NCI-H69 (cell line): Measurements from ENCODE around the gene SP6.

Experiments
- DNase-seq: peaks from one replicate; lab custom pipeline; 2025; lab: John Stamatoyannopoulos, UW

SP6 gene

DNA sequence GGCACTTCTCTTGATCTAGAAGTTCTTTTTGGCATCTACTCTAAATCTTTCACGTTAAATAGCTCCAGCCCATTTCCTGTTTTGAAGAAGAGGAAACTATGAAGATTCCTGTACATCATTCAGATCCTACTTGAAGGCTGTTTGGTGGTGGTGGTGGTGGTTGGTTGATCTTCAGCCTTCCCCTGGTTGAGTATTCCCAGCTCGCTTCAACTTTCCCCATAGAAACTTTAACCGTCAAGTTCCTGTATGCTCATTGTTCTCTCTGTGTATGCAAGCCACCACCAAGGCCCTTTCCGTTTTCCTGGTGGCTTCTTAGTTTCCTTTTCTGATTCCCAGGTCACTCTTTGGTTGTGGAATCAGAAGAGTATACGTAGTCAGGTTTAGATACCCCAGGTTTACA, 16.2 kb downstream of the SP6 start:
- DNase-seq = no peak

DNA sequence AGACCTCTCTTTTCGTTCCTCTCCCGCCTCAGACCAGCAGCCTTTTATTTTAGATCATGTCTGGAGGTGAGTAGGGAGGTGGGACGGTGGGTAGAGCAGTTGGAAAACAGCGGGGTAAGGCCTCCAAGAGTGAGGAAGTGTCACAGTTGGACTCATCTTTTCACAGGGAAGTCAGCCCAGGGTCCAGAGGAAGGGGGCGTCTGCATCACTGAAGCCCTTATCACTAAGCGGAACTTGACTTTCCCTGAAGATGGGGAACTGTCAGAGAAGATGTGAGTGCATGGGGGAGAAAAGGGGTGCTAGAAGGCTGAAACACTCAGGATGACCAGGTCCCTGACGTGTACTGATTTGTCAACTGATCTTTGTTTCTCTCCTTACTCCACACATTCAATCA, 19.0 kb downstream of the SP6 start:
- peak; percentile 44 for DNase-seq

DNA sequence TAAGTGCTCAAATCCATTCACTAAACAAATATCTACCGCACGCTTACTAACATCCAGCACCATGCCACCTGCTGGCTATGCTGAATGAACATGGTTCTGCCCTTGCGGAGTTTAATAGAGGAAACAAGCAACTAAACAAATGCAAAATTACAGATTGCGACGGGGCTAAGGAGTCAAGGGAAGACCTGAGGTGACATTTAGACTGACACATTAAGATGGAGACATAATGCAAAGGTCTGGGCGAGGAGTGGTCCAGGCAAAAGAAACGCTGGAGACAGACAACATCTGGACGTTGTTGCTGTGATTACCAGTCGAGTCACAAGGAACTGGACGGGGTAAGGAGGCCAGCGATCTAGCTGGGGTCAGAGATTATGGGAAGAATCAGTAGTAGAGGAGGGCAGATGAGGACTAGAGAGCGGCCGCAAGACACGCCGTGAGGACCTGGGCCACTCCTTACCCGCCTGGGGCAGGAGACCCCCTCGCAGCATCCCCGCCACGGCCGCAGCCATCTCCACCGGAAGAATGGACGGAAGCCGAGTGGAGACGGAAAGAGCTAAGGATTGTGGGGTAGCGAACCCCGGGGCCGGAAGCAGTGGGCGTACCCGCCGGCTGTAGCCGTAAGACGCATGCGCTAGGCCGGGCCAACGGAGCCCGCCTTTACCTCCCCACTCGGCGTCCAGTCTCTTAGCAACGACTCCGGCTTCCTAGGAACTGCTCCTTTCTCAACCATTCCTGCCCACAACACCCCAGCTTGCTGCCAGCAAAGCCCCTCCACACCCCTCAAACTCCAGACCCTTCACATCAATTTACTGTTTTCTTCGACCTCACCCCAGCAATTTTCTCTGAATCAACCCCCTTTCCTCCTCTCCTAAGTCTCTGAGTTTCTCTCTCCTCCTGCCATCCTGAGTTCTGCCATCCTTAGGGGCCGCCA, 19.7 kb downstream of the SP6 start, which contains the start of the genes LRRC46 and MRPL10:
Gene LRRC46, plus strand, starts transcription at position 668 of the 931 bp plus-strand sequence. CDS start 320 bp downstream, outside the sequence.
Gene MRPL10, minus strand, starts transcription at position 539 of the 931 bp plus-strand sequence. Its CDS starts 30 bp downstream, at position 509.
- peak; percentile 98 for DNase-seq

DNA sequence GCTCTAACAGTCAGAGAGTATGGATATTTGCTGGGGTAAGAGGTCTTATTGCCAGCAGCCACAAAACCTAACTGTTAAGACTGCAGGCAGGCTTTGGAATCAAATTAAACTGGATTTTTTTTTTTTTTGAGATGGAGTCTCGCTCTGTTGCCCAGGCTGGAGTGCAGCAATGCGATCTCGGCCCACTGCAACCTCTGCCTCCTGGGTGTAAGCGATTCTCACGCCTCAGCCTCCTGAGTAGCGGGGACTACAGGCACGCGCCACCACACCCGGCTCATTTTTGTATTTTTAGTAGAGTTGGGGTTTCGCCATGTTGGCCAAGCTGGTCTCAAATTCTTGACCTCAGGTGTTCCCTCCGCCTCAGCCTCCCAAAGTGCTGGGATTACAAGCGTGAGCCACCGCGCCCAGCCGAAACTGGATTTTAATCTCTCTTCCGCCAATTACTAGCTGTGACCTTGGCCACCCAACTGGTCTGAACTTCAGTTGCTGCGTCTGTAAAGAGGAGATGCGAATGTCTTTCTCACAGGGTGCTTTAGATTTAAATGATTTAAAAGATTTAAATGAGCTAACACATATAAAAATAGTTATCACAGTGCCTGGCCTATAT, 20.5 kb downstream of the SP6 start:
- DNase-seq = no peak

DNA sequence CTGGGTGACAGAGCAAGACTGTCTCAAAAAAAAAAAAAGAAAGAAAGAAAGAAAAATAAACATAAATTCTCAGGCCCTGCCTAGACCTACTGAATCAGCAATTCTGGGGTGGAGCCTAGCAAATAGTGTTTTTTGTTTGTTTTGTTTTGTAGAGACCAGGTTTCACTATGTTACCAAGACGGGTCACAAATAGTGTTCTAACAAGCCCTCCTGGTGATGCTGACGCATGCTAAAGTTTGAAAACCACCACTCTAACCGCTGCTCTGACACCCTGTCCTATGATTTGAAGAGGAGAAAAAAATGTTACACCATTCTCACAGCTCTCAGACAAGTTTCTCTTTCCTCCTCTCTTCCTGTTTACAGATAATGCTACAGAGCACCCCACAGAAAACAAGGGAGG, 21.1 kb downstream of the SP6 start:
- no peak for DNase-seq

DNA sequence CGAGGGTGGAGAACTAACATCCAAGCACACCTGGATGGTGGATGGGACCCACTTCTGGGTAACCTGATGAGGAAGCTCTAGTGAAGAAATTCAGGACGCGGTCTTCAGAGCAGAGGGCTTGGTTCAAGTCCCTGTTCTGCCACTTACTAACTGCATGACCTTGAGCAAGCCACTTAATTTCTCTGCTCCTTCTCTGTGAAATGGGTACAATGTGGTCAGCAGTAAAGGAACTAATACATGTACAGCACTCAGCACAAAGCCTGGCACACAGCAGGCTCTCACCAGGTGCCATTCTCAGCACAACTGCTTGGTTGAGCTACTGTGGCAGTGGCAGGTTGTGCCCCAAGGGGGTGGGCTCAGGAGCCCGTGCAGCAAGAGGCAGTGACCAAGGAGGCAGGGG, 27.4 kb downstream of the SP6 start:
- no peak for DNase-seq

DNA sequence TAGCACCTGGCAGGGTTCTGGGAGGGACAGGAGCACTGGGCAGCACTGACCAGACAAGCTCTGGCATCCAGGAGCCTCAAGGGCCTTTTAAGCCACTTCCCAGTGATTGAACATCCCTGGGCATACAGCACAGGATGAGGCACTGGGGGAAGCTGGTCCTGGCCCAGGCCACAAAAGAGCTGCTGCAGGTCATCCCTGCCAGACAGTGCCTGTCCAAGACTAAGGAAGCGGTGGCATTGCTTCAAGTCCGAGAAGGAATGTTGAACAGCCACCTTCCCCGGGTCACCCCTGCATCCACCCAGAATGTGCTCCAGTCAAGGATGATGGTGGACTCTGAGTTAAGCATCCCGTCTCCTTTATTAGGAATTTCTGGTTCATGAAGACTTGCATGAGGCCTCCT, 28.2 kb downstream of the SP6 start:
- DNase-seq = no peak

DNA sequence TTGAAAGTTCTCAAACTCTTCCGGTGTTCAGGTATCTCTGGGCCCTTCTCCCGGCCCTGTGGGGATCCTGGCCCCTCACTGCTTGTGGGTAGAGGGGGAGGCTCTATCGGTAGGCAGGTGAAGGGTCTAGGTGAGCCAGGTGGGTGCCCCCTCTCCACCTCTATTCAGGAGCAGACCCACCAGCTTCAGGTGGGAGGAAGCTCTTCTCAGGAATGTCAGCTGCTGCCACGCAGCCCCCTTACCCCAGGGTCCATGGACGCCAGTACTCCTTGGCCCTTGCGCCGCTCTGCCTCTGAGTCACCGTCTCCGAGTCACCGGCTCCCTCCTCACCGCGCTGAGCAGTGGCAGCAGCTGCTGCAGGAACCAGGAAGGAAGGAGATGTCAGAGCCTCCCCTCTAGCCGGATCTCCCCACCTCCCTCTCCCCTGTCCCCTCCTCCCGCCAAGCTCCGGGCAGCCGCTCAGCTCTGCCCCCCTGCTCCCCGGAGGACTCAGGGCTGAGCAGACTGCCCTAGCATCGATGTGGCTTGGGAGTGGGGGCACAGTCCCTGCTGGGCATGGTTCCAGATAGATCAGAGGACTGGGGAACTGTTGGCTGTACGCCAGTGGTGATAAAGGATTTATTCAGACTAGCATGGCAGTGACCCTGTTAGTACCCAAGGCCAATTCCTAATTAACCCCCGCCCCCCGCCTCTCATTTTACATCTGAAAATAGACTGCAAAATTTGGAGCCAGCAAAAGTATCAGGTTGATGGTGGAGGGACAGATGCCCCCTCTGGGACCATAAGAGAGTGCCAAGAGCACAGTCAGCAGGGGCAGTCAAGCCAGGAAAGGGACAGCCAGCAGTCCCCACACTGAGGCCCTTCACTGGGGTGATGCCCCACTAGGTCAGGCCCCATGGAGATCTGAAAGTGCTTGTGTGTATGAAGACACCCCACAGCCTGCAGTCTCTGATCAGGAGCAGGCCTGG, 29.3 kb downstream of the SP6 start, which contains the start of gene OSBPL7:
Gene OSBPL7, minus strand, starts transcription at position 371 of the 968 bp plus-strand sequence. CDS start 1,516 bp downstream, outside the sequence.
- peak; percentile 94 for DNase-seq

DNA sequence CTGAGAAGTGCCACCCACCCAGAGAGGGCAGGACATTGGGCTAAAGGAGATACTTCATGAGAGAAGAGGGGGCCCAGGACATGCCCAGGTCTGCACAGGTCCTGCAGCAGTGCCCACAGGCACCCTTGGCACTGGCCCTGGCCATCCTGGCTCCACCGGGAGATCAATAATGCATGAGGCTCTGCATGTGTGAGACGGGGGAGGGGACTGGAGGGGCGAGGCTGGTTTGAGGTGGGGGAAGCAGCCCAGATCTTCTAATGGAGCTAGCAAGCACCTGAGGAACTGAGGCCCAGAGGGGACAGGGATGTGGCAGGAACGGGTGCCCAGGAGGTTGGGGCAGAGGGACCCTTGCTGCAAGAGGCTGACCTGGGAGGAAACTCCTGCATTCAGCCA, 29.9 kb downstream of the SP6 start:
- no peak for DNase-seq

DNA sequence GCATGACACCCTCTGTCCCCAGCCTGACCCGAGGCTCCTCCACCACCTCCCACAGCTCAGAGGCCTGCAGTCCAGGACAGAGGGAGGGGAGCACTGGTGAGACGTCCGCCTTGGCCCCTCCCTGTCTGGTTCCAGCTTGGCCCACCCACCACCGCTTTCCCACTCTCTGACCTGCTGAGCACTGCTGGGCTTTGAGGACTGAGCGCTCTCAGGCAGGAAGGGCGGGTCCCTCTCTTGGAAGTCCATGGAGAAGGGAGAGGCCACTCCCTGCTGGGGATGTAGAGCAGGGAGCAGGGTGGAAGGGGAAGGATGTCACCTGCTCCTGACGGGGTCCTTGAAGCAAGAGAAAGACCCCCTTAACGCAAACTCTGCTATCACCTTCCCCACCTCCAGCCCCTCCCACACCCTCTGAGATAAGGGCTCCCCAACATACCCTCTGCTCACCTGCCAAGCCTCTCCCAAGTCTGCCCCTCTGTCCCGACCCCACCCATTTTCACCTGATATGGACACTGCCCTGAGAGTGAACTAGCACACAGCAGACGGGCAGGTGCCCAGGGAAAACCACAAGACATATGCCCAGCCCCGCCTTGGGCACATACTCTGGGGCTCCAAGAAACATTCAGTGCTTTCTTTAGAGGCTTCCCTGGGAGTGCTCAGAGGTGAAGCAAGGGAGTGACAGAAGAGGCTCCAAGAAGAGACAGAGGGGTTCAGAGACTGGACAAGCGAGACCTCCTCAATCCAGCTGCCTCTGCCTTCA, 30.8 kb downstream of the SP6 start:
- no peak for DNase-seq

DNA sequence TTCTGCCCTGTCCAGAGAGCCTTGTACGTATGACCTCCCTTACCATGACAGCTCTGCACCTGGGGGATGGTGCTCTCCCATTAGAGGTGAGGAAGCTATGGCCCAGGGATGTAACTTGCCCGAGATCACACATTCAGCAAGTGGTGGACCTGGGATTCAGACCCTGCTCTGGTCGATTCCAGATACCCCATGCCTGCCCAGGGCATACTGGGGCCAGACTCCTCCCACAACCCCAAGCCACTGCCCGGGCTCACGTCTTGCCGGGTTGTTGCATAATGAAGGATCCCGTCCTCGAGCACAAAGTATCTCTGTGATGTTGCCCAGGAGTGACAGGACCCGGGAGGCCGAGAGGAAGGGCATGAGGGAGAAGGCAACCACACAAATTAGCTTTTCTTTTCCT, 31.5 kb downstream of the SP6 start:
- DNase-seq = no peak

DNA sequence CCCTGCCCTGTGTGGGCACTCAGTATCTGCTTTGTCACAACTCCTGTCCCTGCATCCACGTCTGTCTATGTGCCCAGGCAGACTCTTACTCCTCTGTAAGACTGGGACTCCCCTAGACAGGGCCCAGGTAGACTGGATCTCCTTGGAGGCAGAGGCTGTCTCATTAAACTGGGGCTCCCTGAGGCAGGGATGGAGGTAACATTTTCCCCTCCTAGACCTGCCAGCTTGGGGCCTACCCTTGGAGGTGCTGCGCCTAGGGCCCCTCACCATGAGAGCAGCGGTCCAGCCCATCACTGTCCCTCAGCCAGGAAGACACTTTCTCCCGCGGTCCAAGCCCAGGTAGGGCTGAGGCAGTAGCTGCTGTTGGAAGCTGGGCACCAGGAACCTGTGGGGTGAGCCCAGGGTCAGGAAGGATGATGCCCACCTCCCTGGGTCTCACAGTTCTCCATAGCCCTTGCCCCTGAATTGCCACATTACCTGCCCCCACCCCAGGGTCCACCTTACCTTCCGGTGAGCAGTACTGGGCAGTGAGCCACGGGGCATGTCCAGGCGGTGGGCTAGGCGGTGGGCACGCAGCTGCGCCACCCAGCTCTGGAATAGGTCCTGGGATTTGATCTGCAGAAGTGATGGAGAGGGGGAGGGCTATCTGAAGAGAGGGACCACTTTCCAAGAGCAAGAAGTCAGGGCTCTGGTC, 32.8 kb downstream of the SP6 start:
- no peak for DNase-seq

DNA sequence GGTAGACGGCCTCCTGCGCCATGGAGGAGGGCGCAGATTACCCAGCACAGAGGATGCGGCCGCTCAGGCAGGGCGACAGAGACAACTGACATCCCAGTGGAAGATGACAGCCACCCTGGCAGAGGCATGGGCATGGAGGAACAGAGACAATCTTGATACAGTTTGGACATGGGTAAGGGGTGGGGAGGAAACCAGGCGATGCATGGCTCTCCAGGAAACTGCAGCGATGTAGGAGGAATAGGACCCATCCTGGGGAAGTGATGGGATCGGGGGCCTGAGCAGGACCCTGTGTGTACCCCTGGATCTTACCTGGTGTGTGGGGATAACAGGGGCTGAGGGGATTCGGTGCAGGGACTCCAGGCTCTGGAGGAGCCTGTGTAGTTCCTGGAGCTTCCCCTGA, 34.0 kb downstream of the SP6 start:
- no peak for DNase-seq

DNA sequence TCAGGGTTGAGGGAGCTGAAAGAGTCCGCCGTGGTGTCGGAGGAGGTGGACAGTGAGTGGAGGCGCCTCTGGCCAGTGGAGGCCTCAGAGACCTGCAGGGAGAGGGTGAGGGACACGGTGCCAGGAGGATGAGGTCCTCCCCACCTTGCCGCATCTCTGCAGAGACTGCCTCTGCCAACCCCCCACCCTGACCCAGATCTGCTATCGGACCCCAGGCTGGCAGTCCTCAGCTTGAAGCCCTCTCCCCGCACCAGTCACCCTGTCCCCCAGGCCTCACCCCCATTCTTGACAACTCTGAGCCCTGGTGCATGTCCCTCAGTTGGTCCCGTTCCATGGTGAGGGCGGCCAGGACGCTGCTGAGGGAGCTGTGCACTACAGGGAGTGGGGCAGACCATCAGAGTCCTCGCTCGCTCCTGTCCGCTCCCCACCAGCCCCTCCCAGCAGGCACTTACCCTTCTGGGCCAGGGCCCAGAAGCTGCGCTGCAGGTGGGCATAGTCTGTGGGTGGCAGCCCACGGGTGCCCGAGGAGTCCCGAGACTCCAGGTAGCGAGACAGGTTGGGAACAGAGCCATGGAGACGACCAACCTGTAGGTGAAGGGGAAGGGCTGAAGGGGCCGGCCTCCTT, 34.7 kb downstream of the SP6 start:
- DNase-seq = no peak

DNA sequence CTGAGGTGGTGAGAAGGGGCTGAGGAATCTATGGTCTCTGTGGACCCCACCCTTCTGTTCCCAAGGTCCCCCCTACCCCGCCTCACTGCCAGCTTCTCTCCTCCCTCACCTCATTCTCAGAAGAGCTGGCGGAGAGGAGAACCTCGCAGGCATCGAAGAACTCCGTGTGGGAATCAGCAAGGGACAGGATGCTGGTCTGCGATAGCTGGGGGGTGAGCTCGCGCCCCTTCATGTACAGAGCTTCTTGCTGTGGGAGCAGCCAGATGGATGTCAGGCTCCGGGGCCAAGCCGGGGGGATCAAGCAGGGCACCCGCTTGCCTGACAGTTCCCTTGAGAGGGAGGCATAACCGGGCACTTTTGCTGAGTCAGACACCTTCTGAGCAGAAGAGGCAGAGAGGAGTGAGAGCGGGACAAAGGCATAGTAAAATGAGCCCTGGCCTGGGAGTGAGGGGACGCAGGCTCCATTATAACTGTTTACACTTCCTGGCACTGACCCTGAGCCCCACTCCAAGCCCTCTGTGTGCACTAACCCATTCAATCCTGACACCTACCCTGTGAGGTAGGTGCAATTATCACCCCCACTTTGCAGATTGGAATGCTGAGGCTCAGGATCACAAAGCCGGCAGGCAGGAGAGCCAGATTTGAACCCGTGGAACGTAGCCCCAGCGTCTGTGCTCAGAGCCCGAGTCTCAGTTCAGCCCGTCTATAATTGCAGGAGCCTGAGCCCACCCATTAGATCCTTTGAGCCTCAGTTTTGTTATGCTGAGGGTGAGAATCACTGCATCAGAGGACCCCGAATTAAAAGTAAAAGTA, 35.7 kb downstream of the SP6 start:
- no peak for DNase-seq

DNA sequence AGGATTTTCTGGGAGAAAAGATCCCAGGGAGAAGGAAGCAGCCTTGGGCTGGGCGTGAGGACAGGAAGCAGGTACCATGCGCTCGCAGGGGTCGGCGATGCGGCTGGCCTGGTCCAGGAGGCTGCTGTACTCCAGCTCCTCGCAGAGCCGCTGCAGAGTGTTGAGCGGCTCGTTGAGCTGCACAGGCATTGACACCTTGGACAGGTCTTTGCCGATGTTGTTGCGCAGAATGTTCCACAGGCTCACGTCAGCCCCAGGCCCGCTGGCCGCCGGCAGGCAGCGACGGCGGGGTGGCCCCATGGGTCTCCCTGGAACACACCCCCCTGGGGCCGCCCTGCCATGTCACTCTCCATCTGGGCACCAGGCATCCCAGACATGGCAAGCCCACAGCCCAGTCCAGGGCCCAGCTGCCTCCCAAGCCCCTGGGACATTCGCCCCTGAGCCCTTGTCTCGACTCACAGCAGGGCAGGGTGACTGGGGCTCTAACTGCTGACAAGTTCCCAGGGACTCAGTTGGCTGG, 37.4 kb downstream of the SP6 start:
- DNase-seq = no peak

DNA sequence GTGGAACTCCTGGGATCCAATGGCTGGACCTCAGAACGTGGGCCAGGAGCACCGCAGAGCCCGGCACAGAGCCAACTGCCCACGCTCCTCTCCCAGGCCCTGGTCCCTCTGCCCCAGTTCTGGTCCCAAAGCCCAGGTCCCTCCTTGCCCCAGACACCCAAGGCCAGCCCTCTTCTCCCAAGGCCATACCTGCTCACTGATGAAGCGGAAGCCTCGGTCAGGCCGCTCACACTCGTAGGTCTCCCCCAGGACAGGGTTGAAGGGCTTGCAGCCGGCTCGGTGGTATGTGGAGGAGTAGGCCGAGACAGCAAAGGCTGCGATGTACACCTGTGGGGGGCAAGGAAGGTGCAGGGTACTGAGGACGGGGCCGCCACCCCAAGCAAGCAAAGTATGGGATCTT, 37.9 kb downstream of the SP6 start:
- no peak for DNase-seq

DNA sequence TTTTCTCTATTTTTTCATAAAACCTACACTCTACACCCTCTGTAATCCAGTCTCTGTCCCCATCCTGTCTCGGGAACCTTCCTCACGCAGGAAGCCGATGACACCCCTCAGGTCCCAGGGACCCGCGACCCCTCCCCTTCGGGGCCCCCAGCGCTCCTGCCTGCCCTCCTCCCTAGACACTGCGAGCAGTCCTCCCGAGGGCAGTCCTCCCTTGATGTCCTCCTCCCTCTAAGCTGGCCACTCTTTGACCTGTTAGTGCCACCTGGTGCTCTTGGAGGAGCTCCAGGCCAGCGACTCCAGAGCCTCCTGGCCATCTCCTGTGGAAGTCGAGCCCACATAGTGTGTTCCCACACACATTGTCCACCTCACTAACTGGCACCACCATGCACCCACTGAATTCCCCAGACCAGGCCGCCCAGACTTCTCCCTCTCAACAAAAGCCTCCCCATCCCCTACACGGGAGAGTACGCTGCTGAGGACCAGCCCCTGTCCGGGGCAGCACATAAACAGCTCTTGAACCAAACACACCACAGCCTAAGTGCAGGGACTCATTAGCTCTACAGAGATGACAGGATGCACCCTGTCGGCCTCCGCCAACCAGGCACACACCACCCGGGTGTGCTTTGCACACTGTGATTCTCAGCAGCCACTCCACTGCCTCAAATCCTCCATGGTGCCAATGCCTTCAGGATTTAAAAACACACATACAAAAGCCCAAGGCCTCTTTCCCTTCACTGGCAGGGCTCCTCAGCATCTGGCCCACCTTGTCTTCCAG, 38.6 kb downstream of the SP6 start:
- no peak for DNase-seq
